Measurements from ENCODE around the gene CD80. TPM values are rescaled to one million over a fixed set of nuclear protein-coding genes. Genes with fewer than 3 reads are reported as not detected.
A peak's percentile ranks its signal among the peaks of the same experiment; 100 is the strongest.
"Not testable (repeated sequence)": the region's sequence is repeated elsewhere in the genome, so short reads cannot be mapped to it uniquely, and the experiment has no call there.

Gene CD80
- total RNA-seq, 1 donor from 2014 or later = not detected

- no peak for FAIRE-seq
These were observed 36.4 kb upstream of the CD80 start for GRCh38 chr3:119595639-119596334.

GRCh38 chr3:119594929-119595328, 35.5 kb upstream of the CD80 start:
- H3K36me3 ChIP-seq (ENCODE audit: control insufficient read depth, insufficient read depth, low read length); H3K27me3 ChIP-seq (ENCODE audit: control insufficient read depth, insufficient read depth, low read length); DNase-seq (ENCODE audit: low read depth); H3K4me3 ChIP-seq (ENCODE audit: low read depth, low read length); FAIRE-seq: not testable (repeated sequence)

More at GRCh38 chr3:119595639-119596334, 36.4 kb upstream of the CD80 start:
- Histone ChIP-seq H3K4me3 (ENCODE audit: low read depth, low read length) (no peak overlapping the region), H3K36me3 (ENCODE audit: control insufficient read depth, insufficient read depth, low read length) (no peaks in the 10 kb centered on the region), H3K27me3 (ENCODE audit: control insufficient read depth, insufficient read depth, low read length) (no peaks in the 10 kb centered on the region)
- DNase-seq (ENCODE audit: low read depth) = no peak
- TF ChIP-seq, protein P1, sequence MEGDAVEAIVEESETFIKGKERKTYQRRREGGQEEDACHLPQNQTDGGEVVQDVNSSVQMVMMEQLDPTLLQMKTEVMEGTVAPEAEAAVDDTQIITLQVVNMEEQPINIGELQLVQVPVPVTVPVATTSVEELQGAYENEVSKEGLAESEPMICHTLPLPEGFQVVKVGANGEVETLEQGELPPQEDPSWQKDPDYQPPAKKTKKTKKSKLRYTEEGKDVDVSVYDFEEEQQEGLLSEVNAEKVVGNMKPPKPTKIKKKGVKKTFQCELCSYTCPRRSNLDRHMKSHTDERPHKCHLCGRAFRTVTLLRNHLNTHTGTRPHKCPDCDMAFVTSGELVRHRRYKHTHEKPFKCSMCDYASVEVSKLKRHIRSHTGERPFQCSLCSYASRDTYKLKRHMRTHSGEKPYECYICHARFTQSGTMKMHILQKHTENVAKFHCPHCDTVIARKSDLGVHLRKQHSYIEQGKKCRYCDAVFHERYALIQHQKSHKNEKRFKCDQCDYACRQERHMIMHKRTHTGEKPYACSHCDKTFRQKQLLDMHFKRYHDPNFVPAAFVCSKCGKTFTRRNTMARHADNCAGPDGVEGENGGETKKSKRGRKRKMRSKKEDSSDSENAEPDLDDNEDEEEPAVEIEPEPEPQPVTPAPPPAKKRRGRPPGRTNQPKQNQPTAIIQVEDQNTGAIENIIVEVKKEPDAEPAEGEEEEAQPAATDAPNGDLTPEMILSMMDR (IDR thresholded peaks at IDR 0.05; ENCODE audit: insufficient read depth, low read length, severe bottlenecking) = no peak

DNA sequence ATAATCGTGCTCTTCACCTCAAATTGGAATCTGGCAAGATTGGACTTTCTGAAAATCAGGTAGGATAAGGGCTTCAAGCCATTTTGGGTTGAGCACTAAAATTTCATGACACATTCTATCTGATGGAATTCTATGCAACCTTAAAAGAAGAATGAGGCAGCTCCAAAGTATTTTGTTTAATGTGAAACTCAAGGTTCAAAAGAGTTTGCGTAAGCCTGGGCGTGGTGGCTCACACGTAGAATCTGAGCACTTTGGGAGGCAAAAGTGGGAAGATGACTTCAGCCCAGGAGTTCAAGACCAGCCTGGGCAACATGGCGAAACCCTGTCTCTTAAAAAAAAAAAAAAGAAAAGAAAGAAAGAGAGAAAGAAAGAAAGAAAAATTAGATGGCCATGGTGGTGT, 34.7 kb upstream of the CD80 start:
- Histone ChIP-seq H3K4me3 (ENCODE audit: low read depth, low read length) (no peak overlapping the region), H3K27me3 (ENCODE audit: control insufficient read depth, insufficient read depth, low read length) (no peaks in the 10 kb centered on the region), H3K36me3 (ENCODE audit: control insufficient read depth, insufficient read depth, low read length) (no peaks in the 10 kb centered on the region)
- TF ChIP-seq, protein P1 (IDR thresholded peaks at IDR 0.05; ENCODE audit: insufficient read depth, low read length, severe bottlenecking) = no peak
- DNase-seq (ENCODE audit: low read depth) = no peak
- FAIRE-seq = no peak

DNA sequence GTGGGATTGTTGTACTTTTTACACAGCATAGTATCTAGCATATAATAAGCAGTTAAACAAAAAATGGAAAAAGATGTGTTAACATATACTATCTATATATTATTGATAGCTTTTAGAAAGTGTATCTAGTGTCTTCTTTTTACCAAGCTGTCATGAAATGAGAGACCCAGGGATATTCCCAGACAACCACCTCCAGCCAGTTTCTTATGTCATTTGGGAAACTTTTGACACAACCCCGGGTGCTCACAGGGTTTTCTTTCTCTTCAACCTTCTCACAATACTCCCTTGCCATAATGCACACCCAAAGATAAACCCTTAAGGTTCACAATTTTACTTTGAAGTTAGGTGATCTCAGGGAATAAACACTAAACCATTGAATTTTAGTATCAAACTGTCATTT, 33.4 kb upstream of the CD80 start:
- no peak for FAIRE-seq
- no peak for DNase-seq (ENCODE audit: low read depth)
- no peaks in the 10 kb centered on the region for H3K36me3 ChIP-seq (ENCODE audit: control insufficient read depth, insufficient read depth, low read length)
- H3K27me3 ChIP-seq (ENCODE audit: control insufficient read depth, insufficient read depth, low read length) = no peaks in the 10 kb centered on the region
- TF ChIP-seq, protein P1 (IDR thresholded peaks at IDR 0.05; ENCODE audit: insufficient read depth, low read length, severe bottlenecking) = no peak
- no peak overlapping the region for H3K4me3 ChIP-seq (ENCODE audit: low read depth, low read length)

GRCh38 chr3:119590706-119591105, 31.3 kb upstream of the CD80 start:
- no peaks in the 10 kb centered on the region for H3K27me3 ChIP-seq (ENCODE audit: control insufficient read depth, insufficient read depth, low read length)
- no peak for DNase-seq (ENCODE audit: low read depth)
- no peak for FAIRE-seq

DNA sequence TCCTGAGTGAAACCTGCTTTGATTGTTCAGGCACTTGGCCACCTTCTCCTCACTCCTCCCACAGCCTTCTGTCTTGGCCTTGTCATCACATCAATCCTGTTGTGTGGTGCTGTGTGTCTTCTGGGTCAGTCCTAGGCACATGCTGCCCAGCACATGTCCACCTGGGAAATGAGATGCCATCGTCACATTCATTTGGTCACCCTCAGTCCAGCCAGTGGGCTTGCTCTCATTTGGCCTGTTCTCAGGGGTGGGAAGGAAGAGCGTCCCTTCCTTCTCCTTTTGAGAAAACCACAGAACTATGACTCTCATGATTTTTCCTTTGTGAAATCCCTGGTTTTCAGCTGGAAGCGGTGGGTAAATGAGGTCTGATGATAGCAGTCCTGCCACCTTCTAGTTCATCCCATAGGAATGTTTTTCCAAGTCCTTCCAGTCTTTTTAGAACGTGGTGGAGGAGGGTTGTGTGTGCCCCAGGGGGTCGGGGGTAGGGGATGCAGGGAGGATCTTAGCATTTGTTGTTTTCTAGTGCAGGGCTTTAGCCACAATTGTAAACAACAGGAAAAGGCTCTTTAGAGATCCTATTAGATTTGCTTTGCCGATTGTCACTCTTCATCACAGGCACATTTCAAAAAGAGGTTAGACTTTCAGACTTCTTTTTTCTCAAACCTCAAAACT, 29.8 kb upstream of the CD80 start:
- TF ChIP-seq, protein P1 (IDR thresholded peaks at IDR 0.05; ENCODE audit: insufficient read depth, low read length, severe bottlenecking) = no peak
- Histone ChIP-seq H3K27me3 (ENCODE audit: control insufficient read depth, insufficient read depth, low read length) (no peaks in the 10 kb centered on the region), H3K36me3 (ENCODE audit: control insufficient read depth, insufficient read depth, low read length) (no peaks in the 10 kb centered on the region), H3K4me3 (ENCODE audit: low read depth, low read length) (no peak overlapping the region)
- DNase-seq (ENCODE audit: low read depth) (no peak), FAIRE-seq (peak; percentile 83)

More at GRCh38 chr3:119590706-119591105, 31.3 kb upstream of the CD80 start:
- Histone ChIP-seq H3K36me3 (ENCODE audit: control insufficient read depth, insufficient read depth, low read length) (no peaks in the 10 kb centered on the region), H3K4me3 (ENCODE audit: low read depth, low read length) (no peak overlapping the region)
- TF ChIP-seq, protein P1 (IDR thresholded peaks at IDR 0.05; ENCODE audit: insufficient read depth, low read length, severe bottlenecking) = no peak
